ENCODE measurements around the gene NCOA5. TPM values are rescaled to one million over a fixed set of nuclear protein-coding genes. Genes with fewer than 3 reads are reported as not detected.
"Not testable (repeated sequence)": the region's sequence is repeated elsewhere in the genome, so short reads cannot be mapped to it uniquely, and the experiment has no call there.

The NCOA5 gene
- total RNA-seq, 1 donor from 2014 or later, result 10.3 TPM

- TF ChIP-seq EZH2 (IDR thresholded peaks at IDR 0.05), result no peak
- TF ChIP-seq EZH2phosphoT487 (IDR thresholded peaks at IDR 0.05), result no peak
- no peak for TF ChIP-seq CTCF (IDR thresholded peaks at IDR 0.05)
- Histone ChIP-seq H3K9me3 (ENCODE audit: low read depth) (no peaks in the 10 kb centered on the region), H3F3A (ENCODE audit: low read depth) (no peaks in the 10 kb centered on the region), H3K4me2 (no peak overlapping the region), H3K27me3 (peaks cover 66% of the 10 kb centered on the region), H3K4me3 (no peak overlapping the region), H3K79me2 (ENCODE audit: low read depth) (no peaks in the 10 kb centered on the region), H3K4me1 (no peaks in the 10 kb centered on the region), H3K27ac (no peak overlapping the region), H4K20me1 (ENCODE audit: low read depth) (no peaks in the 10 kb centered on the region), H2AFZ (replicated peaks) (no peak overlapping the region), H3K9ac (no peak overlapping the region), H3K36me3 (no peaks in the 10 kb centered on the region)
- no peaks in the 10 kb centered on the region for H3K36me3 Mint-ChIP-seq
- DNase-seq (ENCODE audit: low spot score), result no peak
- peaks cover 6% of the 10 kb centered on the region for H3K27me3 Mint-ChIP-seq (ENCODE audit: insufficient read depth, low read depth)
- H3K4me3 Mint-ChIP-seq, result no peak overlapping the region
- no peak overlapping the region for H3K27ac Mint-ChIP-seq
- H3K4me1 Mint-ChIP-seq, result no peaks in the 10 kb centered on the region
- H3K9me3 Mint-ChIP-seq, result peaks cover 7% of the 10 kb centered on the region
Measured at GRCh38 chr20:46102940-46103339, 13.2 kb upstream of the NCOA5 start.

DNA sequence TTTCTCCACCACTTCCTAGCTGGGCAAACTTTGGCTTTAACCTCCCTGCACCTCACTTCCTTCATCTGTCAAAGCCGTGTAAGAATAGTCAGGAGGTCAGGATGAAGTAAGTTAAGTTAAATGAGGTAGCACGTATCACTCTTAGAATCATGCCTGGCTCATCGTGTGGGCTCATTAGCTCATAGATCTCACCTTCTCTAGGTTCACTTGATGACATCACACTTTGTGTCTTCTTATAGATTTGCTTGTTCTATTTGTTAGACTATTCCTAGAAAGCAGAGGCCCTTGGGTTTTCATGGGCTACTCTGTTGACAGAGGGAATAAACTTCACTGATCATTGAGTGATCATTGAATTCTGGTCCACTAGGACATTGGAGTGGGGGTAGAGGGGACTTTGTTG is 12.2 kb upstream of the NCOA5 start:
- Histone ChIP-seq H3K27me3 (peaks cover 65% of the 10 kb centered on the region), H3K4me2 (no peak overlapping the region), H3K36me3 (no peaks in the 10 kb centered on the region), H3K27ac (no peak overlapping the region), H2AFZ (replicated peaks) (no peak overlapping the region), H3F3A (ENCODE audit: low read depth) (no peaks in the 10 kb centered on the region), H3K4me3 (no peak overlapping the region), H3K79me2 (ENCODE audit: low read depth) (no peaks in the 10 kb centered on the region), H3K4me1 (no peaks in the 10 kb centered on the region), H3K9ac (no peak overlapping the region), H3K9me3 (ENCODE audit: low read depth) (no peaks in the 10 kb centered on the region), H4K20me1 (ENCODE audit: low read depth) (no peaks in the 10 kb centered on the region)
- Mint-ChIP-seq H3K36me3 (no peaks in the 10 kb centered on the region), H3K4me3 (no peak overlapping the region), H3K4me1 (no peaks in the 10 kb centered on the region), H3K27ac (no peak overlapping the region), H3K9me3 (peaks cover 7% of the 10 kb centered on the region), H3K27me3 (ENCODE audit: insufficient read depth, low read depth) (peaks cover 6% of the 10 kb centered on the region)
- TF ChIP-seq EZH2 (IDR thresholded peaks at IDR 0.05), result no peak
- no peak for TF ChIP-seq EZH2phosphoT487 (IDR thresholded peaks at IDR 0.05)
- no peak for TF ChIP-seq CTCF (IDR thresholded peaks at IDR 0.05)
- DNase-seq (ENCODE audit: low spot score), result no peak

DNA sequence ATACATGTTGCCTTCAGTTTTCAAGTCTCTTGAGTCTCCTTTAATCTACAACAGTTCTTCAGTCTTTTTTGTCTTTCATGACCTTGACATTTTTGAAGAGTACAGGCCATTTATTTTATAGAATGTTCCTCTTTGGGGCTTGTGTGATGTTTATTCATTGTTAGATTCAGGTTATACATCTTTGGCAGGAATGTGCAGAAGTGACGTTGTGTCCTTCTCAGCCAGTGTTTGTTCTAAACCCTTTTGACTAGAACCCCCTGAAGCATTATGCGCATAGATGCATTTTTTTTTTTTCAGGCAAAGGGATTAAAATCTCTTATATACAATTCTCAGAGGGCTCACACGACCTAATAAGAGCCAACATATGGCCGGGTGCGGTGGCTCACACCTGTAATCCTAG is 11.2 kb upstream of the NCOA5 start:
- H4K20me1 ChIP-seq (ENCODE audit: low read depth), result no peaks in the 10 kb centered on the region
- DNase-seq (ENCODE audit: low spot score), result no peak
- H3K4me3 Mint-ChIP-seq, result no peak overlapping the region
- H2AFZ ChIP-seq (replicated peaks), result no peak overlapping the region
- H3K27me3 ChIP-seq, result peaks cover 60% of the 10 kb centered on the region
- no peaks in the 10 kb centered on the region for H3K36me3 ChIP-seq
- no peak overlapping the region for H3K4me3 ChIP-seq
- H3K27me3 Mint-ChIP-seq (ENCODE audit: insufficient read depth, low read depth), result peaks cover 6% of the 10 kb centered on the region
- no peak overlapping the region for H3K9ac ChIP-seq
- no peaks in the 10 kb centered on the region for H3K4me1 Mint-ChIP-seq
- no peak overlapping the region for H3K27ac Mint-ChIP-seq
- no peak overlapping the region for H3K27ac ChIP-seq
- no peak for TF ChIP-seq CTCF (IDR thresholded peaks at IDR 0.05)
- no peak for TF ChIP-seq EZH2 (IDR thresholded peaks at IDR 0.05)
- no peak for TF ChIP-seq EZH2phosphoT487 (IDR thresholded peaks at IDR 0.05)
- no peak overlapping the region for H3K4me2 ChIP-seq
- no peaks in the 10 kb centered on the region for H3F3A ChIP-seq (ENCODE audit: low read depth)
- no peaks in the 10 kb centered on the region for H3K4me1 ChIP-seq
- H3K36me3 Mint-ChIP-seq, result no peaks in the 10 kb centered on the region
- H3K79me2 ChIP-seq (ENCODE audit: low read depth), result no peaks in the 10 kb centered on the region
- no peaks in the 10 kb centered on the region for H3K9me3 ChIP-seq (ENCODE audit: low read depth)
- H3K9me3 Mint-ChIP-seq, result peaks cover 7% of the 10 kb centered on the region

- not testable (repeated sequence) for H3K9me3 Mint-ChIP-seq; H3K79me2 ChIP-seq (ENCODE audit: low read depth); H3K9me3 ChIP-seq (ENCODE audit: low read depth); H3K4me2 ChIP-seq; H3K27ac Mint-ChIP-seq; H2AFZ ChIP-seq (replicated peaks); H3K36me3 ChIP-seq; H3K4me3 ChIP-seq; H3K4me3 Mint-ChIP-seq; H3K27ac ChIP-seq; H3K4me1 Mint-ChIP-seq; H3K4me1 ChIP-seq; DNase-seq (ENCODE audit: low spot score); H3K9ac ChIP-seq; H3K27me3 Mint-ChIP-seq (ENCODE audit: insufficient read depth, low read depth); H4K20me1 ChIP-seq (ENCODE audit: low read depth); H3K36me3 Mint-ChIP-seq; H3F3A ChIP-seq (ENCODE audit: low read depth)
- H3K27me3 ChIP-seq, result peaks cover 60% of the 10 kb centered on the region
Measured at GRCh38 chr20:46100444-46100843, 10.7 kb upstream of the NCOA5 start.
